Glomerular endothelial cell (primary cell): ENCODE results near the gene NOL4L. TPM values are rescaled to one million over a fixed set of nuclear protein-coding genes. Genes with fewer than 3 reads are reported as not detected.
A peak's percentile ranks its signal among the peaks of the same experiment; 100 is the strongest.
"Not testable (repeated sequence)": the region's sequence is repeated elsewhere in the genome, so short reads cannot be mapped to it uniquely, and the experiment has no call there.

Experiments used
- DNase-seq: peaks from one replicate; pipeline ENCODE4 v3.0.0-alpha.2; 2011; ENCODE audit warnings: low read depth, low spot score; ENCODE audit errors: extremely low read depth
- total RNA-seq: library from RNA; depleted of rRNA; stranded (reverse); fragments of >200 nt; gene quantifications from 2 replicates; pipeline ENCODE4 v1.2.3, GENCODE V29; 2015

NOL4L gene
- total RNA-seq, 1 donor from 2014 or later: 99.9 TPM

GRCh38 chr20:32474967-32475811 lies 109.9 kb downstream of the NOL4L start:
- no peak for DNase-seq

GRCh38 chr20:32474717-32474966 lies 110.5 kb downstream of the NOL4L start:
- no peak for DNase-seq

GRCh38 chr20:32474009-32474716 lies 111.0 kb downstream of the NOL4L start:
- no peak for DNase-seq

- no peak for DNase-seq
Observed at GRCh38 chr20:32473231-32474008, 111.7 kb downstream of the NOL4L start.

- DNase-seq: no peak
Observed at GRCh38 chr20:32472581-32473207, 112.4 kb downstream of the NOL4L start.

GRCh38 chr20:32470940-32471339 lies 114.2 kb downstream of the NOL4L start:
- no peak for DNase-seq

- DNase-seq: peak; percentile 86
Observed at GRCh38 chr20:32470025-32470861, 114.9 kb downstream of the NOL4L start.

GRCh38 chr20:32468860-32469259 lies 116.3 kb downstream of the NOL4L start:
- DNase-seq: no peak

- DNase-seq: no peak
Observed at GRCh38 chr20:32468313-32468640, 116.9 kb downstream of the NOL4L start.

GRCh38 chr20:32467506-32468312 lies 117.4 kb downstream of the NOL4L start:
- no peak for DNase-seq

GRCh38 chr20:32466739-32467505 lies 118.2 kb downstream of the NOL4L start:
- DNase-seq: no peak

- not testable (repeated sequence) for DNase-seq
Observed at GRCh38 chr20:32465901-32466675, 119.0 kb downstream of the NOL4L start.

GRCh38 chr20:32465092-32465900 lies 119.8 kb downstream of the NOL4L start:
- DNase-seq: peak; percentile 77

GRCh38 chr20:32464401-32465091 lies 120.6 kb downstream of the NOL4L start:
- no peak for DNase-seq

- no peak for DNase-seq
Observed at GRCh38 chr20:32463642-32464400, 121.3 kb downstream of the NOL4L start.
